ENCODE measurements around the gene DIP2C. TPM values are rescaled to one million over a fixed set of nuclear protein-coding genes. Genes with fewer than 3 reads are reported as not detected.

DIP2C gene
- polyA plus RNA-seq, 1 of the 3 experiments (the other 2 are of a cell fraction): 8.7 TPM

- no peak overlapping the region for H3K9ac ChIP-seq
- no peaks in the 10 kb centered on the region for H4K20me1 ChIP-seq (ENCODE audit: insufficient read depth)
- H3K27me3 ChIP-seq (ENCODE audit: insufficient read depth): no peaks in the 10 kb centered on the region
- no peaks in the 10 kb centered on the region for H3K9me2 ChIP-seq
- no peaks in the 10 kb centered on the region for H3K4me1 ChIP-seq (ENCODE audit: control insufficient read depth in 1 of 2, insufficient read depth in 2 of 2, low read depth in 1 of 2, low read length in 1 of 2)
- no peak overlapping the region for H3K4me3 ChIP-seq (ENCODE audit: low read depth in 2 of 2, low read length in 1 of 2)
- peaks cover 9% of the 10 kb centered on the region; the same call in 1 of the 2 replicates for H3K79me2 ChIP-seq (ENCODE audit: insufficient read depth)
- CTCF ChIA-PET: interaction anchor here (1.6 kb wide), 1 partner anchor 367 kb away, joined by 3 read pairs; no protein-coding TSS in a partner anchor
- 93% methylated on average over 11 of the region's 11 CpGs for WGBS (ENCODE audit: low lambda C conversion rate)
- H3K27ac ChIP-seq (ENCODE audit: low read depth in 2 of 2, low read length in 1 of 2): no peak overlapping the region
- no peak overlapping the region for H2AFZ ChIP-seq (ENCODE audit: low read depth)
- no peaks in the 10 kb centered on the region for H3K9me3 ChIP-seq
- H3F3A ChIP-seq (replicated peaks; ENCODE audit: insufficient read depth): peaks cover 7% of the 10 kb centered on the region
- H3K4me2 ChIP-seq: no peak overlapping the region
- DNase-seq: no peak
- no peak for TF ChIP-seq RXRA (IDR thresholded peaks at IDR 0.05; ENCODE audit: borderline replicate concordance, low read depth)
- TF ChIP-seq, protein P1, sequence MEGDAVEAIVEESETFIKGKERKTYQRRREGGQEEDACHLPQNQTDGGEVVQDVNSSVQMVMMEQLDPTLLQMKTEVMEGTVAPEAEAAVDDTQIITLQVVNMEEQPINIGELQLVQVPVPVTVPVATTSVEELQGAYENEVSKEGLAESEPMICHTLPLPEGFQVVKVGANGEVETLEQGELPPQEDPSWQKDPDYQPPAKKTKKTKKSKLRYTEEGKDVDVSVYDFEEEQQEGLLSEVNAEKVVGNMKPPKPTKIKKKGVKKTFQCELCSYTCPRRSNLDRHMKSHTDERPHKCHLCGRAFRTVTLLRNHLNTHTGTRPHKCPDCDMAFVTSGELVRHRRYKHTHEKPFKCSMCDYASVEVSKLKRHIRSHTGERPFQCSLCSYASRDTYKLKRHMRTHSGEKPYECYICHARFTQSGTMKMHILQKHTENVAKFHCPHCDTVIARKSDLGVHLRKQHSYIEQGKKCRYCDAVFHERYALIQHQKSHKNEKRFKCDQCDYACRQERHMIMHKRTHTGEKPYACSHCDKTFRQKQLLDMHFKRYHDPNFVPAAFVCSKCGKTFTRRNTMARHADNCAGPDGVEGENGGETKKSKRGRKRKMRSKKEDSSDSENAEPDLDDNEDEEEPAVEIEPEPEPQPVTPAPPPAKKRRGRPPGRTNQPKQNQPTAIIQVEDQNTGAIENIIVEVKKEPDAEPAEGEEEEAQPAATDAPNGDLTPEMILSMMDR (IDR thresholded peaks at IDR 0.05): no peak
- no peak for TF ChIP-seq GATA2 (CRISPR knock-in tag; IDR thresholded peaks at IDR 0.05)
- no peak for TF ChIP-seq IRF3 (IDR thresholded peaks at IDR 0.05; ENCODE audit: low read depth, low read length)
- TF ChIP-seq PBX3 (IDR thresholded peaks at IDR 0.05): no peak
- TF ChIP-seq USF2 (IDR thresholded peaks at IDR 0.05; ENCODE audit: borderline replicate concordance, low read depth, low read length): no peak
- TF ChIP-seq, protein P2, sequence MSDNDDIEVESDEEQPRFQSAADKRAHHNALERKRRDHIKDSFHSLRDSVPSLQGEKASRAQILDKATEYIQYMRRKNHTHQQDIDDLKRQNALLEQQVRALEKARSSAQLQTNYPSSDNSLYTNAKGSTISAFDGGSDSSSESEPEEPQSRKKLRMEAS (IDR thresholded peaks at IDR 0.05; ENCODE audit: low read depth): no peak
- no peak for TF ChIP-seq JUND (IDR thresholded peaks at IDR 0.05)
- TF ChIP-seq REST (IDR thresholded peaks at IDR 0.05; ENCODE audit: low read depth, low read length): no peak
- TF ChIP-seq TAF1 (IDR thresholded peaks at IDR 0.05; ENCODE audit: borderline replicate concordance, low read depth, low read length): no peak
- TF ChIP-seq CHD2 (IDR thresholded peaks at IDR 0.05; ENCODE audit: low read length, partially characterized antibody): no peak
- POLR2A ChIA-PET: no interaction called here
- H3K36me3 ChIP-seq (replicated peaks in 1 of 2; ENCODE audit: control insufficient read depth in 1 of 2, insufficient read depth in 2 of 2, low read length in 1 of 2): peaks cover 4 to 15% of the 10 kb centered on the region in 2 experiments
Observed at GRCh38 chr10:422241-422640, 267.2 kb downstream of the DIP2C start.
